NCI-H82 treated with DMSO at 0.1 percent for 48 hours (cell line): ENCODE data around the gene ZDHHC14.

ENCODE experiments used
- DNase-seq: peaks from one replicate; lab custom pipeline; 2025; ENCODE audit not compliant: unreplicated experiment; lab: John Stamatoyannopoulos, UW

ZDHHC14 gene

DNA sequence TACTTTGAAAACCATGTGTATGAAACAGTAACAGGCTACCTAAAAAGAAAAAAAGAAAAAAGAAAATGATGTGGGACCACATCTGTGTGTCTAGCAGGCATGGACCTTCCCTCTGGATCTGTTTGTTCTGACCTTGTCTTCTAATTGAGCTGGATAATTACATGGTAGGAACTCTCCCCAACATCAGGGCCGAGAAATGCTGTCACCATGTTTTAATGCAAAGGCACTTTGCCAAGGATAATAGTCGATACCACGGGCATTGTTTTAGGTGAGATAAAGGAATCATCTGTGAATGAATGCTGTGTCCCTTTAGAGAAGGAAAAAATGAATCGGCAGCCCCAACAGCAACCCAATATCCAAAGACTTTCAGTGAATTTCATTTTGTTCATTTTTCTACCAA, 149.1 kb downstream of the ZDHHC14 start:
- no peak for DNase-seq

GRCh38 chr6:157530724-157531168, 149.8 kb downstream of the ZDHHC14 start:
- no peak for DNase-seq

- no peak for DNase-seq
These were observed 150.4 kb downstream of the ZDHHC14 start for GRCh38 chr6:157531169-157531985.

GRCh38 chr6:157531986-157532365, 151.0 kb downstream of the ZDHHC14 start:
- DNase-seq, result no peak

- no peak for DNase-seq
These were observed 152.3 kb downstream of the ZDHHC14 start for GRCh38 chr6:157533048-157533871.

GRCh38 chr6:157534134-157534871, 153.3 kb downstream of the ZDHHC14 start:
- no peak for DNase-seq

DNA sequence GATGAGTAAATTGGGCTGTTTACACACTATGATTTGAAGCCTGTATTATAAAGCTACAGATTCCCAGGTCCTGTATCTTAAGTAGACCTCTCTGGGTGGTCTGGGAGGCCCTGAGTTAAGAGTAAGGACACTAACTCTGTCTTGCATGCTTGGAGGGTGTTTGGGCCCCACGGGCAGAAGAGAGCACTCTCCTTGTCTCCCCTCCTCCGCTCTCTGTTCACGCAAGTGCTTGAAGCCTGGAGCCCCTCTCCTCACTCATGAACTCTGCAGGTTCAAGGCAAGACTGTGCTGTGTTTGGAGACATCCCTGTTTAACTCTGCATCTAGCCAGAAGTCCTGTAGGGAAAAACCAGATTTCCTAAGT, 154.0 kb downstream of the ZDHHC14 start:
- no peak for DNase-seq

DNA sequence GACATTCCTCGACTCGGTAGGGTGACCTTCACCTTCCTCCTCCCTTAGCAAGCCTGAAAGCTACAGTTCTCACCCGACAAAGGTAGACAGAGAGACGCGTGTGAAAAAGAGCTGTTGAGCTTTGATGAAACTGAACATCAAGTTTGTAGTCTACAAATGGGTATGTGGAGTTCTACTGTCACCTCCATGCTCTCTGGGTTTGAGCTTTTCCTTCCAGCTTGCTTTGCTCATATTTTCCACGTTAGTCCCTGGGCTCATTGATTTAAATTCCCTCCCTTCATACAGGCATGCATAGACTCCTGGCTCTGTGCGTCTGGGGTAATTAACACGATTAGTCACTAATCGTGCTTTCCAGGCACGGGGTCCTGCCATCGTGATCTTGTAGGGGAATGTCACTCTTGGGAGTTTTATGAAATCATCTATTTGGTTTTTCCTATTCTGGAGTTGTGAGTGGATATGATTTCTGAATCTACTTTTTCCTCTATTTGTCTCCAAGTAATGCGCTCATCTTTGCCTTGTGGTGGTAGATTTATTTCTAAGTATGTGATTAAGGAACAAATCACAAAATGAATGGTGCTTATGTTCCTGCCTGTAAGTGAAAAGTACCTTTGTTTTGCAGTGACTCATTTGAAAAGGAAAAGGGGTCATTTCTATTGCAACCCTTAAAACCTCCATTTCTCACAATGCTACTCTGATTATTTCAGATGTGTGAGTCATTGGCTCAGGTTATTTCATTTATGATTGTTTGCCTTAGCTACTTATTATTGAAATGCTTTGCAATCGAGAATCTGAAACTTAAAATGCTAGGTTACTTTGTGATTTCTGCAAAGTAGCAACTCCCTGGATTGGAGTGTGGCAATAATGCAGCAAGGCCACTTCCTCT, 154.6 kb downstream of the ZDHHC14 start:
- DNase-seq, result no peak

DNA sequence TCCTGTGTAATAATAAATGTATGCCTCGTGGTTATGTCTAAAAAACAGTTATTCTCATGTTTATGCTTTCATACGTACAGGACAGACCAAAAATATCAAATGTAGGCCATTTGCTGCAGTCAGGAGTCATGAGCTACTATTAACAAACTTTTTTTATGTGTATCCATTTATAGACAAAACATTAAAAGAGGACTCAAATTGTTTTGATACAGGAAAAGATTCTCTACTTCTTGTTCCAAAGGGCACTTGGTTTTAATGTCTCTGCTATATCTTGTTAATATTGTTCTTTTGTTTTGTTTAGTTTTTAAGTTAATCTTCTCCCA, 155.2 kb downstream of the ZDHHC14 start:
- DNase-seq, result no peak

DNA sequence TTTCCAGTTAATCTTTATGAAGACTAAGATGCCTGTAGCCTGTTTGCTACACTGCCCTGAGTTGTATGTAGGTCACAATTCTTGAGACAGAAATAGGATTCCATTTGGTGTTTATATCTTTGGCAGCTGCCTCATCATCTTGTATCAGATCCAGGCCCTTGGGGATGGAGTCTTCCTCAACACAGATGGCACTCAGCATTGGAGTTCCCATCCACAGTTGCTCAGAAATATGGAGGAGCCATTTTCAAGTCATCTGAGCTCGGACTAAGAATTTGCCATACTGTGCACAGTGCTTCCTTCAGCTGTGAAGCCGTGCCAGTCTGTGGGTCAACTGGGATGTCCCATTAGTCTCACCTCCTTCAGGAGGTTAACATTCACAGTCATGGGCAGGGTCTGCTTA, 156.6 kb downstream of the ZDHHC14 start:
- no peak for DNase-seq

- DNase-seq, result no peak
These were observed 157.2 kb downstream of the ZDHHC14 start for GRCh38 chr6:157538168-157538567.

- no peak for DNase-seq
These were observed 157.7 kb downstream of the ZDHHC14 start for GRCh38 chr6:157538698-157539097.

DNA sequence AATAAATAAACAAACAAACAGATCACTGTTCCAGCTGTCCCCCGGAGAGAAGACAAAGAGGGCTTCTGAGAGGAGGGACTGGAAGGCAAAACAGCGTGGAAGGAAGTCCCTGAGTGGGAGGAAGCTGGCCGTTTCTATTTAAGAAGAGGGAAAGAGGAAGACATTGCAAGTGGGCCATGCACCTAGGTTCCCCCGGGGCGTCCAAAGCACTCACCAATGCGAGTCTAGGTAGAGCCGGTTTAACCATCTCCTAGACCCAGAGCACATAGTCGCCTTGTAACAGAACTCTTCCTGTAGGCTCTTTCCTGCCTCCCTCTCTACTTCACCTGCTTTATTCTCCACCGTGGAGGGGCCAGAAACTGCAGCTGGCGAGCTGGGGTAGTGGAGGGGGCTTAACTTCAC, 158.4 kb downstream of the ZDHHC14 start:
- no peak for DNase-seq

- no peak for DNase-seq
These were observed 159.1 kb downstream of the ZDHHC14 start for GRCh38 chr6:157539900-157540752.

DNA sequence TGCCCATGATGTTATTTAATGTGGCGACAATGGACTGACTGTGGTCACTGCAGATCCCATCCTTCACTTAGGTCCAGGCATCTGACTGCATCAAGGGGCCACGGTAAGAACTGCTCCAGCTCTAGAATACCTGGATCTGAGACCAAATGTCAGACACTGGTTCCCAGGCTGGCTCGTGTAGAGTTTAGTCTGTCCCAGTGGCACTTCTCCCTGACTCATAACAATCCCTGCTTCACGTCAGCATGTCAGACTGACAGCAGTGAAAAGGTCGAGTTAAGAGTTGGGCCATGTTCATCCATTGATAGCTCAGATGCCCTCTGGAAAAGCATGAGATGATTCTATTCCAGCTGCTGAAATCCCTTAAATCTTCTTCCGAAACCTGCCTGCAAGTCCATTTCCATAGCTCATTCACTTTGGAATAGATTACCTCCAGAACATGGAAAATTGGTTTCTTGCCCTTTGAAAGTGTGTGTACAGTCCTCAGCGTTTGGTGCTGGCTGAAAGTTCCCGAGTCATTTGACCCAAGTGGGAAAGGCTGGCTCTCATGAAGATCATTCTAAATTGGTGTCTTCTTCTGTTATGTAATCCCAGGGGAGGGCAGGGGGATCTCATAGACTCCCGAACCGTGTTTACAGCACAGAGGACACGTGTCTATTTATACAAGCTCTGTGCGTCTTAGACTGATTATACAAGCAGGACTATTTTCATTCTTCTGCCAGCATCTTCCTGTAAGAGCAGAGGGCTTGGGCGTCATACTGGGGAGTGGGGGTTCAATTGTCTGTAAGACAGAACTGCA, 160.8 kb downstream of the ZDHHC14 start:
- DNase-seq, result no peak

DNA sequence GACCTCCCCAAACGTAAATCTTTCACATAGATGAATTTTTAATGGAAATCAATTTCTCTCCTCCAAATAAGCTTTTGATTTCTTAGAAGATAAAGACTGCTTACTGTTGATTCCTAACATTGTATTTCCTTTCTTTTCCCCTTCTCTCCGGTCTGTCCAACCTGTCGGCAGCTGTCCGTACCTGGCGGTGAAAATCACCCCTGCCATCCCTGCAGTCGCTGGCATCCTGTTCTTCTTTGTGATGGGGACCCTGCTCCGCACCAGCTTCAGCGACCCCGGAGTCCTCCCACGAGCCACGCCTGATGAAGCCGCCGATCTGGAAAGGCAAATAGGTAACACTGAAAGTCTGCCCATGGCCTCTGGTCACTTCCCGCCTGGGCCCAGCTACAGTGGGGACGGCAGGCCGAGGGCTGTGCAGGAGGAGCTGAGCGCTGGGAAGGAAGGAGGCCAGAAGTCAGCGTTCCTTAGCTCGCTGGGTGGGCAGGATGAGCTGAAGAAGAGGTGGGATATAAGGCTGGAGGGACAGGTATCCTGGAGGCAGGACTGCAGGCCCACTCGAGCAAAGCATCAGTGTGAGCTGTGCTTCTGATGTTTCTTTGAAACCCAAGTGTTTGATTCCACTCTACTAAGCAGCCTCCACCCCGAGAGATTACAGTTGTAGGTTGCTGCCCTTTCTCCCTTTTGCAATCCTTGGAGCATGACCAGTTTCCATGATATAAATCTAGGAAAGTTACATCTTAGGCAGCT, 161.6 kb downstream of the ZDHHC14 start:
- no peak for DNase-seq

GRCh38 chr6:157546321-157546720, 165.3 kb downstream of the ZDHHC14 start:
- no peak for DNase-seq

DNA sequence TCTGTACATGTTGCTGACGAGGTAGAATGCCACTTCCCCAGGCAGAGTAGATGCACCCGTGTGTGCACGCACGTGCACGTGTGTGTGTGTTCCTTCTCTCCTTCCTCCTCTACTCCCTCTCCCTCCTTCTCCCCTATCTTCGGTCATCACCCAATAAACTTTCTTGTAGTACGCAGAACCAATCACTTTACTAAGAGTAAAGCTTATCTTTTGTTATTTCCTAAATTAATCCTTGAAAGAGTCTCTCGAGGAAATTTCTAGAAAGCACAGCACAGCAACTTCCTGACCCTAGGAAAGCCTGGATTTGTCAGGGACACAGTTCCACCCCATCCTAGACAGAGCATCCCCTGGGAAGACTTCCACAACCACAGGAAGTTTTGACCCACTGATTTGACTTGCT, 166.1 kb downstream of the ZDHHC14 start:
- no peak for DNase-seq
